ENCODE data around the gene BBC3.

Gene BBC3

GRCh38 chr19:47226426-47227351, 4.3 kb downstream of the BBC3 start:
- peak overlapping the region; percentile 90 for H3K4me3 ChIP-seq (ENCODE audit: low read depth, low read length)
- DNase-seq (ENCODE audit: low read depth), result peak; percentile 95
- no peak for TF ChIP-seq CTCF (IDR thresholded peaks at IDR 0.05; ENCODE audit: insufficient read depth, low read depth, low read length, missing control alignments)

DNA sequence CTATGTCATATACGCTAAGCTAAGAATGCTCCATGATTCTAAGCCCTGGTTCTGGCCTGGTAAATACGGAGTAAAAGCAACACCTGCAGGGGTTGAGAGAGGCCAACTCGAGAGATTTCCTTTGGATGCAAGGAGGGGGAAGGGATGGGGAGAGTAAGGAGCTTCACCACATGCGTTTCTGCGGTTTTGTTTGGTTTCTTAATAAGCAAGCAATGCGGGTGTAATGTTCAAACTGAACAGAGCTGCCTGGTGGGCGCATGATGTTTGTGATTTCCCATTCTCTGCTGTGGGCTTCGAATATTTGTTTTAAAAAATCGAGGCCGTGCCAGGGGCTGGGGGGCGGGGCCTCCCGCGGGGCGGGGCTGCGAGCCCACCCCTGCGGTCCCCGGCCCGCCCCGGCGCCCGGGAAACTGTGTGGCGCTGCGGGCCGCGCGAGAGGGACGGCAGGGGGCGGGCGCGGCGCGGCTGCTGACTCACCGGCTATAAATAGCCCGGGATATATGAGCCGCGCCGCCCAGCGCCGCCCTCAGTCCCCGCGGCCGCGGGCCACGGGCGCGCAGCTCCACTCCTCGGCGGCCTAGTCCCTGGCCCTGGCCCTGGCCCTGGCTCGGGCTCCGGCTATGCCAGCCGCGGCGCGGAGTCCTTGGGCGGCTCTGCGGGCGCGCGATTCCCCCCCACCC, 5.1 kb downstream of the BBC3 start:
- H3K4me3 ChIP-seq (ENCODE audit: low read depth, low read length), result peak overlapping the region; percentile 90
- peak; percentile 94 for DNase-seq (ENCODE audit: low read depth)
- TF ChIP-seq CTCF (IDR thresholded peaks at IDR 0.05; ENCODE audit: insufficient read depth, low read depth, low read length, missing control alignments), result peak; percentile 24

GRCh38 chr19:47221890-47222289, 9.1 kb downstream of the BBC3 start:
- no peak for DNase-seq (ENCODE audit: low read depth)
- no peak overlapping the region for H3K4me3 ChIP-seq (ENCODE audit: low read depth, low read length)
- no peak for TF ChIP-seq CTCF (IDR thresholded peaks at IDR 0.05; ENCODE audit: insufficient read depth, low read depth, low read length, missing control alignments)

- TF ChIP-seq CTCF (IDR thresholded peaks at IDR 0.05; ENCODE audit: insufficient read depth, low read depth, low read length, missing control alignments), result no peak
- DNase-seq (ENCODE audit: low read depth), result no peak
- H3K4me3 ChIP-seq (ENCODE audit: low read depth, low read length), result no peak overlapping the region
These were observed 9.7 kb downstream of the BBC3 start for GRCh38 chr19:47221080-47221841.

DNA sequence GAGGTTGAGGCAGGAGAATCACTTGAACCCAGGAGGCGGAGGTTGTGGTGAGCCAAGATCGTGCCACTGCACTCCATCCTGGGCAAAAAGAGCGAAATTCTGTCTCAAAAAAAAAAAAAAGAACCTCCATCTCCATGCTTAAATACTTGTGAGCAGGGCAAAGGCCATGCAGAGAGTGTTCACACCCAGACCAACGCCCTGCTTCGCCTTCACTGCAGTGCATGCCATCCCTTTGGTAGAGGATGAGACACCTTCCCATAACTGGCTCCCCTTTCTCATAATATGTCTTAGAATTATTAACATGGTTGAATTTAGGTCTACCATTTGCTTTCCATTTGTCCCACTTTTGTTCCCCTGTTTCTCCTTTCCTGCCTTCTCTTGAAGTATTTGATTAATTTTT, 15.4 kb downstream of the BBC3 start:
- no peak for TF ChIP-seq CTCF (IDR thresholded peaks at IDR 0.05; ENCODE audit: insufficient read depth, low read depth, low read length, missing control alignments)
- H3K4me3 ChIP-seq (ENCODE audit: low read depth, low read length), result no peak overlapping the region
- DNase-seq (ENCODE audit: low read depth), result no peak

DNA sequence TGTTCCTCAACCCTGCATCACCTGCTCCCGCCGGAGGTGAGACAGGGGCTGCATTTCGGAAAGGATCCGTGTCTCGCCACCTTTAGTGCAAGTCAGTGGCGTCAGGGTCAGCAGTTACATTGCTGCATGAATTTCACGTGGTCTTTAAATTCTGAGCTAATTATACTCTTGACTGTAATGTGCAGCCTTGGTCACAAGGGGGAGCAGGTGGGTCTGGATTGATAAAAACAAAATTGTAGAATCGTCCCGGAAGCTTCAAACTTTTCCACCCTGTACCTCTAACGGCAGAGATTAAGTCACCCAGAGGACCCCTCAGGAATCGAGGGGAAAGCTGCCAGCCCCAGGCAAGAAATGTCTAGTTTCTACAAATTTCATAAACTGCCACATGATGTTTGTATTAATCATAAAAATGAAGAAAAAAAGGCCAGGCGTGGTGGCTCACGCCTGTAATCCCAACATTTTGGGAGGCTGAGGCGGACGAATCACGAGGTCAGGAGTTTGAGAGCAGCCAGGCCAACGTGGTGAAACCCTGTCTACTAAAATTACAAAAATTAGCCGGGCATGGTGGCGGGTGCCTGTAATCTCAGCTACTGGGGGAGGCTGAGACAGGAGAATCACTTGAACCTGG, 20.2 kb downstream of the BBC3 start:
- peak; percentile 86 for DNase-seq (ENCODE audit: low read depth)
- H3K4me3 ChIP-seq (ENCODE audit: low read depth, low read length), result no peak overlapping the region
- peak; percentile 80 for TF ChIP-seq CTCF (IDR thresholded peaks at IDR 0.05; ENCODE audit: insufficient read depth, low read depth, low read length, missing control alignments)
